H7 (cell line): ENCODE measurements around the gene CDCA7L. TPM values are rescaled to one million over a fixed set of nuclear protein-coding genes. Genes with fewer than 3 reads are reported as not detected.
A peak's percentile ranks its signal among the peaks of the same experiment; 100 is the strongest.

Experiments
- DNase-seq: peaks from one replicate; pipeline ENCODE4 v3.0.0; 2012
- H3K27me3 ChIP-seq: 2 replicates; pipeline ENCODE4 v1.6.0; 2011; ENCODE audit warnings: mild to moderate bottlenecking, low read length; ENCODE audit not compliant: control insufficient read depth, insufficient read depth
- H3K36me3 ChIP-seq: replicated peaks from 2 replicates; pipeline ENCODE4 v1.5.1; 2011; ENCODE audit warnings: low read length; ENCODE audit not compliant: control insufficient read depth, insufficient read depth
- H3K4me3 ChIP-seq: 2 replicates; pipeline ENCODE4 v1.5.1; 2011; ENCODE audit warnings: low read depth, mild to moderate bottlenecking, control low read depth, low read length, moderate library complexity; ENCODE audit not compliant: insufficient read depth
- total RNA-seq: library from RNA; depleted of rRNA; stranded (reverse); fragments of >200 nt; shearing (Covaris generic); gene quantifications from 2 replicates; pipeline ENCODE4 v1.2.3, GENCODE V29; 2014; rRNA removed

Gene CDCA7L
- 128 and 174 TPM in 2 replicates for total RNA-seq

GRCh38 chr7:21945454-21946221 is at the start of gene CDCA7L:
CDCA7L (minus strand) TSS chr7:21945899; CDS start chr7:21945804, 95 bp downstream.
- DNase-seq, result peak; percentile 92
- Histone ChIP-seq H3K27me3 (no peaks in the 10 kb centered on the region), H3K36me3 (no peaks in the 10 kb centered on the region), H3K4me3 (peak within 1 kb of the TSS; percentile 82)

- H3K27me3 ChIP-seq, result no peaks in the 10 kb centered on the region
- no peak for DNase-seq
- H3K4me3 ChIP-seq, result no peak overlapping the region
- H3K36me3 ChIP-seq, result no peaks in the 10 kb centered on the region
These were observed 40.4 kb upstream of the CDCA7L start for GRCh38 chr7:21986096-21986495.

GRCh38 chr7:21984042-21984441 is 38.3 kb upstream of the CDCA7L start:
- no peaks in the 10 kb centered on the region for H3K27me3 ChIP-seq
- H3K4me3 ChIP-seq, result no peak overlapping the region
- no peak for DNase-seq
- no peaks in the 10 kb centered on the region for H3K36me3 ChIP-seq

GRCh38 chr7:21983056-21983455 is 37.4 kb upstream of the CDCA7L start:
- DNase-seq, result no peak
- Histone ChIP-seq H3K4me3 (no peak overlapping the region), H3K27me3 (no peaks in the 10 kb centered on the region), H3K36me3 (no peaks in the 10 kb centered on the region)

GRCh38 chr7:21981524-21981923 is 35.8 kb upstream of the CDCA7L start:
- H3K36me3 ChIP-seq, result no peaks in the 10 kb centered on the region
- H3K27me3 ChIP-seq, result no peaks in the 10 kb centered on the region
- DNase-seq, result no peak
- H3K4me3 ChIP-seq, result no peak overlapping the region

- no peaks in the 10 kb centered on the region for H3K27me3 ChIP-seq
- H3K36me3 ChIP-seq, result no peaks in the 10 kb centered on the region
- no peak for DNase-seq
- no peak overlapping the region for H3K4me3 ChIP-seq
These were observed 35.3 kb upstream of the CDCA7L start for GRCh38 chr7:21980926-21981500.

- peak; percentile 55 for DNase-seq
- no peaks in the 10 kb centered on the region for H3K27me3 ChIP-seq
- no peak overlapping the region for H3K4me3 ChIP-seq
- no peaks in the 10 kb centered on the region for H3K36me3 ChIP-seq
These were observed 26.7 kb upstream of the CDCA7L start for GRCh38 chr7:21972397-21972784.

GRCh38 chr7:21971780-21972396 is 26.2 kb upstream of the CDCA7L start:
- H3K36me3 ChIP-seq, result no peaks in the 10 kb centered on the region
- H3K27me3 ChIP-seq, result no peaks in the 10 kb centered on the region
- DNase-seq, result peak; percentile 55
- H3K4me3 ChIP-seq, result no peak overlapping the region

- no peak overlapping the region for H3K4me3 ChIP-seq
- no peak for DNase-seq
- H3K27me3 ChIP-seq, result no peaks in the 10 kb centered on the region
- no peaks in the 10 kb centered on the region for H3K36me3 ChIP-seq
These were observed 24.1 kb upstream of the CDCA7L start for GRCh38 chr7:21969822-21970221.

- Histone ChIP-seq H3K36me3 (no peaks in the 10 kb centered on the region), H3K27me3 (no peaks in the 10 kb centered on the region), H3K4me3 (no peak overlapping the region)
- no peak for DNase-seq
These were observed 21.9 kb upstream of the CDCA7L start for GRCh38 chr7:21967598-21968003.

GRCh38 chr7:21966271-21966670 is 20.6 kb upstream of the CDCA7L start:
- no peak overlapping the region for H3K4me3 ChIP-seq
- no peak for DNase-seq
- no peaks in the 10 kb centered on the region for H3K36me3 ChIP-seq
- H3K27me3 ChIP-seq, result no peaks in the 10 kb centered on the region

GRCh38 chr7:21965291-21965690 is 19.6 kb upstream of the CDCA7L start:
- no peak overlapping the region for H3K4me3 ChIP-seq
- no peaks in the 10 kb centered on the region for H3K27me3 ChIP-seq
- H3K36me3 ChIP-seq, result no peaks in the 10 kb centered on the region
- DNase-seq, result no peak

- Histone ChIP-seq H3K4me3 (no peak overlapping the region), H3K27me3 (no peaks in the 10 kb centered on the region), H3K36me3 (no peaks in the 10 kb centered on the region)
- DNase-seq, result no peak
These were observed 17.0 kb upstream of the CDCA7L start for GRCh38 chr7:21962677-21963076.

GRCh38 chr7:21960922-21961321 is 15.2 kb upstream of the CDCA7L start:
- Histone ChIP-seq H3K36me3 (no peaks in the 10 kb centered on the region), H3K4me3 (no peak overlapping the region), H3K27me3 (no peaks in the 10 kb centered on the region)
- DNase-seq, result no peak

GRCh38 chr7:21959387-21959776 is 13.7 kb upstream of the CDCA7L start:
- Histone ChIP-seq H3K4me3 (no peak overlapping the region), H3K36me3 (no peaks in the 10 kb centered on the region), H3K27me3 (no peaks in the 10 kb centered on the region)
- DNase-seq, result no peak
